A673 (cell line): ENCODE results near the gene PACS1. TPM values are rescaled to one million over a fixed set of nuclear protein-coding genes. Genes with fewer than 3 reads are reported as not detected.

ENCODE experiments used
- Bru-seq: library from RNA; stranded (reverse); fragments of 400-500 nt; gene quantifications from one replicate; lab custom pipeline; 2021; lab: Mats Ljungman, UMichigan
- BruChase-seq, 2 experiments: library from RNA; stranded (reverse); fragments of 400-500 nt; gene quantifications; one replicate each; lab custom pipeline; 2021; lab: Mats Ljungman, UMichigan
- BruUV-seq: library from RNA; stranded (reverse); fragments of 400-500 nt; replicated peaks from 2 replicates; lab custom pipeline; 2021; lab: Mats Ljungman, UMichigan
- CTCF ChIA-PET: fragments of 300-600 bp; sonication (Branson Sonifier 250); formaldehyde crosslinking; loops from one replicate; lab custom pipeline; 2022; ENCODE audit warnings: antibody characterized with exemption; lab: Charles Lee
- POLR2A ChIA-PET: fragments of 300-600 bp; sonication (Branson Sonifier 250); formaldehyde crosslinking; loops from one replicate; lab custom pipeline; 2022; ENCODE audit warnings: antibody characterized with exemption; ENCODE audit not compliant: low non-redundant PET; lab: Charles Lee
- DNase-seq: peaks from one replicate; pipeline ENCODE4 v3.0.0-alpha.2; 2015; ENCODE audit warnings: low spot score
- H3K27ac ChIP-seq: fragments of 200-600 bp; sonication (generic); 2 replicates; pipeline ENCODE4 v1.5.1; 2016; ENCODE audit warnings: mixed run types, low read depth, mild to moderate bottlenecking, mixed read lengths, antibody characterized with exemption, low read length; ENCODE audit not compliant: poor library complexity, severe bottlenecking
- H3K27me3 ChIP-seq: fragments of 200-600 bp; sonication (generic); replicated peaks from 2 replicates; pipeline ENCODE4 v1.6.1; 2017; ENCODE audit warnings: mixed run types, low read depth, mild to moderate bottlenecking, mixed read lengths, antibody characterized with exemption, low read length; ENCODE audit not compliant: insufficient read depth, poor library complexity
- H3K36me3 ChIP-seq: fragments of 200-600 bp; sonication (generic); 2 replicates; pipeline ENCODE4 v1.6.1; 2016; ENCODE audit warnings: mixed run types, mild to moderate bottlenecking, mixed read lengths, antibody characterized with exemption, low read length; ENCODE audit not compliant: insufficient read depth, poor library complexity, severe bottlenecking
- H3K4me1 ChIP-seq: fragments of 200-600 bp; sonication (generic); 2 replicates; pipeline ENCODE4 v1.6.1; 2017; ENCODE audit warnings: mixed run types, mild to moderate bottlenecking, mixed read lengths, antibody characterized with exemption, low read length; ENCODE audit not compliant: insufficient read depth, poor library complexity, severe bottlenecking
- H3K4me3 ChIP-seq: fragments of 200-600 bp; sonication (generic); 2 replicates; pipeline ENCODE4 v1.5.1; 2016; ENCODE audit warnings: low read depth, mixed run types, mild to moderate bottlenecking, mixed read lengths, low read length; ENCODE audit not compliant: poor library complexity, severe bottlenecking
- H3K9me3 ChIP-seq: fragments of 200-600 bp; sonication (generic); 2 replicates; pipeline ENCODE4 v1.6.1; 2016; ENCODE audit warnings: mixed run types, low read depth, mild to moderate bottlenecking, mixed read lengths, antibody characterized with exemption, low read length; ENCODE audit not compliant: poor library complexity, severe bottlenecking
- CTCF ChIP-seq: fragments of 300-800, 200-600 bp; sonication (generic); conservative IDR thresholded peaks from 2 replicates; pipeline ENCODE4 v1.5.1; 2017; ENCODE audit warnings: low read depth, mild to moderate bottlenecking, antibody characterized with exemption, low read length, moderate library complexity, mixed read lengths
- EZH2 ChIP-seq: fragments of 200-600 bp; sonication (generic); IDR thresholded peaks from 2 replicates; pipeline ENCODE4 v1.6.1; 2017; ENCODE audit warnings: borderline replicate concordance, low read depth, mild to moderate bottlenecking, mixed read lengths, antibody characterized with exemption, low read length; ENCODE audit not compliant: poor library complexity, severe bottlenecking
- intact Hi-C: fragments of 100-400 bp; cut with micrococcal nuclease; formaldehyde crosslinking; loops from one replicate; pipeline ENCODE4 v1.10.0; 2022; ENCODE audit not compliant: unreplicated experiment
- long read RNA-seq: library from polyadenylated mRNA; stranded (forward); transcript quantifications from one replicate; pipeline ENCODE4 v2.0.0, GENCODE V29; 2022
- total RNA-seq: library from RNA; stranded (reverse); gene quantifications from 2 replicates; pipeline ENCODE4 v1.2.3, GENCODE V29; 2021

The PACS1 gene
- total RNA-seq (75.7 and 79.1 TPM in 2 replicates), Bru-seq, nascent RNA (percentile 80 among the genes with signal in this experiment), BruChase-seq, experiment 1, labeled RNA remaining after a 2-hour chase (percentile 81 among the genes with signal in this experiment), BruChase-seq, experiment 2, labeled RNA remaining after a 6-hour chase (percentile 90 among the genes with signal in this experiment)
- long read RNA-seq, full-length matches to known transcripts, result 38 of 85 reads
- long read RNA-seq, partial matches to known transcripts, result 26 of 85 reads
- long read RNA-seq, other reads (novel, unspliced or antisense), result 21 of 85 reads

- Histone ChIP-seq H3K27me3 (no peaks in the 10 kb centered on the region), H3K4me3 (peak within 1 kb of the TSS; percentile 84), H3K4me1 (peaks cover 34% of the 10 kb centered on the region), H3K36me3 (peaks cover 48% of the 10 kb centered on the region), H3K27ac (peak within 1 kb of the TSS; percentile 87), H3K9me3 (no peaks in the 10 kb centered on the region)
- no TSS peak for BruUV-seq
- CTCF ChIA-PET, result interaction anchor here (1.0 kb wide), 1 partner anchor 18 kb away, joined by 3 read pairs; the partner anchor contains the start of gene SF3B2
- DNase-seq, result peak; percentile 86
- TF ChIP-seq CTCF (no peak), EZH2 (no peak)
- POLR2A ChIA-PET, result no interaction called here
- intact Hi-C loops, result loop anchor here (2.0 to 5.0 kb wide), 2 partner anchors 47 to 65 kb away; no protein-coding TSS in a partner anchor
Observed at GRCh38 chr11:66069715-66070603, at the start of gene PACS1. PACS1 (plus strand) TSS chr11:66070272; CDS start chr11:66070487, 215 bp downstream.

GRCh38 chr11:66020618-66021357 is 49.3 kb upstream of the PACS1 start:
- TF ChIP-seq CTCF, result no peak
- no peak for TF ChIP-seq EZH2
- Histone ChIP-seq H3K4me1 (peaks cover 11% of the 10 kb centered on the region), H3K36me3 (no peaks in the 10 kb centered on the region), H3K27ac (no peak overlapping the region), H3K4me3 (no peak overlapping the region), H3K27me3 (no peaks in the 10 kb centered on the region), H3K9me3 (no peaks in the 10 kb centered on the region)
- ChIA-PET POLR2A (no interaction called here), CTCF (interaction anchor here (0.5 kb wide), 1 partner anchor 133 kb away, joined by 5 read pairs; the partner anchor contains the start of gene FIBP)
- intact Hi-C loops, result no loop called here
- DNase-seq, result no peak
- BruUV-seq, result no TSS peak
